ENCODE results near the gene COL18A1.

DNA sequence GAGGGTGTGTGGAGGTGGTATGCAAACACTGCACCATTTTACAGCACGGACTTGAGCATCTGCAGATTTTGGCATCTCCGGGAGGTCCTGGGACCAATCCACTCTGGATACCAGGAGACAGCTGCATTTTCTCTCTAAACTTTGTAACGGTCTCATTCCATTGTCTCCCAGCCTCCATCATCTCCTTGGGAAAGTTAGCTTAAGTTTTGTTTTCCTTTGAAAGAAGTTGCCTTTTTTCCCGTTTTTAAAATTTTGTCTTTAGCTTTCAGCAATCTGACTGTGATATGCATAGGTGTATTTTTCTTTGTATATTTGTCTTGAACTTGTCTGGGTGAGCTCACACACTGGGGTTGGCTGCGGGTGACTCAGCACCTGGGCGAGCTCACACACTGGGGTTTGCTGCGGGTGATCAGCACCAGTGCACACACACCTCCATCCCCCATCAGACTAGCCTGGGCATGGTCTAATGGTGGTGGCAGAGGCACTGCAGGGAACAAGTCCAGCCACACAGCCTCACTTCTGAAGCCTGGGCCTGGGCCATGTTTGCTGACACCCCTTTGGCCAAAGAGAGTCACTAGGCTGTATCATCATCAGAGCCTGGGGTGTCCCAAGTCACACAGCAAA, 32.1 kb upstream of the COL18A1 start:
- TF ChIP-seq POLR2A (IDR thresholded peaks at IDR 0.05; ENCODE audit: low read length) (no peak), GATA1 (IDR thresholded peaks at IDR 0.05; ENCODE audit: low read depth, low read length) (no peak)

Measured in erythroblast (primary cell).